IPS-20b (cell line): ENCODE data around the gene SMAD7.

Source experiments
- H3K27ac ChIP-seq: one replicate; pipeline ENCODE4 v1.5.1; 2013; ENCODE audit warnings: low read length
- H3K27me3 ChIP-seq: 2 replicates; pipeline ENCODE4 v1.6.1; 2013; ENCODE audit warnings: mild to moderate bottlenecking, low read length, inconsistent platforms; ENCODE audit not compliant: insufficient read depth
- H3K36me3 ChIP-seq: 2 replicates; pipeline ENCODE4 v1.6.1; 2013; ENCODE audit warnings: low read depth, mild to moderate bottlenecking, inconsistent platforms, low read length, moderate library complexity; ENCODE audit not compliant: insufficient read depth
- H3K4me1 ChIP-seq: 2 replicates; pipeline ENCODE4 v1.6.1; 2013; ENCODE audit warnings: mild to moderate bottlenecking, control low read depth, inconsistent platforms, low read length, moderate library complexity; ENCODE audit not compliant: insufficient read depth
- H3K4me3 ChIP-seq: 2 replicates; pipeline ENCODE4 v1.5.1; 2013; ENCODE audit warnings: mild to moderate bottlenecking, low read length, inconsistent platforms
- H3K9ac ChIP-seq: 2 replicates; pipeline ENCODE4 v1.6.1; 2013; ENCODE audit warnings: low read depth, mild to moderate bottlenecking, inconsistent platforms, low read length, moderate library complexity
- H3K9me3 ChIP-seq: 2 replicates; pipeline ENCODE4 v1.6.1; 2013; ENCODE audit warnings: mild to moderate bottlenecking, low read depth, low read length, inconsistent platforms; ENCODE audit not compliant: insufficient read depth

The SMAD7 gene

GRCh38 chr18:48939205-48940097 lies 11.3 kb downstream of the SMAD7 start:
- H3K9ac ChIP-seq = peak overlapping the region; percentile 51; the same call in 1 of the 2 replicates
- H3K36me3 ChIP-seq = peaks cover 44% of the 10 kb centered on the region
- no peaks in the 10 kb centered on the region for H3K9me3 ChIP-seq
- no peaks in the 10 kb centered on the region for H3K27me3 ChIP-seq
- no peak overlapping the region for H3K27ac ChIP-seq
- peaks cover 61% of the 10 kb centered on the region for H3K4me1 ChIP-seq
- peak overlapping the region; percentile 51; the same call in 1 of the 2 replicates for H3K4me3 ChIP-seq

- Histone ChIP-seq H3K4me3 (no peak overlapping the region), H3K4me1 (peaks cover 59% of the 10 kb centered on the region), H3K27ac (no peak overlapping the region), H3K9me3 (no peaks in the 10 kb centered on the region), H3K36me3 (peaks cover 37% of the 10 kb centered on the region), H3K27me3 (no peaks in the 10 kb centered on the region), H3K9ac (no peak overlapping the region)
Measured at GRCh38 chr18:48938827-48939204, 11.9 kb downstream of the SMAD7 start.

GRCh38 chr18:48937869-48938750 lies 12.7 kb downstream of the SMAD7 start:
- 0 out of 2 replicates have a peak overlapping the region, but pooled peaks have one; percentile 23 for H3K4me3 ChIP-seq
- H3K9ac ChIP-seq = no peak overlapping the region
- peaks cover 60% of the 10 kb centered on the region for H3K4me1 ChIP-seq
- H3K9me3 ChIP-seq = no peaks in the 10 kb centered on the region
- H3K36me3 ChIP-seq = peaks cover 33% of the 10 kb centered on the region
- no peak overlapping the region for H3K27ac ChIP-seq
- H3K27me3 ChIP-seq = no peaks in the 10 kb centered on the region

- no peak overlapping the region for H3K27ac ChIP-seq
- H3K9ac ChIP-seq = no peak overlapping the region
- H3K4me3 ChIP-seq = no peak overlapping the region
- H3K36me3 ChIP-seq = peaks cover 10% of the 10 kb centered on the region; the same call in 1 of the 2 replicates
- H3K4me1 ChIP-seq = peaks cover 60% of the 10 kb centered on the region
- no peaks in the 10 kb centered on the region for H3K9me3 ChIP-seq
- H3K27me3 ChIP-seq = no peaks in the 10 kb centered on the region
Measured at GRCh38 chr18:48935433-48935774, 15.4 kb downstream of the SMAD7 start.

- no peak overlapping the region for H3K9ac ChIP-seq
Measured at GRCh38 chr18:48934723-48935432, 15.9 kb downstream of the SMAD7 start.

GRCh38 chr18:48934415-48934722 lies 16.4 kb downstream of the SMAD7 start:
- peaks cover 61% of the 10 kb centered on the region for H3K4me1 ChIP-seq
- no peaks in the 10 kb centered on the region for H3K27me3 ChIP-seq
- peaks cover 10% of the 10 kb centered on the region; the same call in 1 of the 2 replicates for H3K36me3 ChIP-seq
- no peak overlapping the region for H3K9ac ChIP-seq
- no peaks in the 10 kb centered on the region for H3K9me3 ChIP-seq
- no peak overlapping the region for H3K4me3 ChIP-seq
- H3K27ac ChIP-seq = no peak overlapping the region

More at GRCh38 chr18:48934723-48935432, 15.9 kb downstream of the SMAD7 start:
- Histone ChIP-seq H3K4me3 (no peak overlapping the region), H3K36me3 (peaks cover 10% of the 10 kb centered on the region; the same call in 1 of the 2 replicates), H3K27me3 (no peaks in the 10 kb centered on the region), H3K27ac (no peak overlapping the region), H3K4me1 (peaks cover 60% of the 10 kb centered on the region), H3K9me3 (no peaks in the 10 kb centered on the region)

GRCh38 chr18:48933578-48934414 lies 17.0 kb downstream of the SMAD7 start:
- Histone ChIP-seq H3K9me3 (no peaks in the 10 kb centered on the region), H3K27me3 (no peaks in the 10 kb centered on the region), H3K9ac (no peak overlapping the region), H3K36me3 (peaks cover 10% of the 10 kb centered on the region; the same call in 1 of the 2 replicates), H3K4me1 (peaks cover 66% of the 10 kb centered on the region), H3K27ac (no peak overlapping the region), H3K4me3 (no peak overlapping the region)

- peaks cover 68% of the 10 kb centered on the region for H3K4me1 ChIP-seq
- H3K4me3 ChIP-seq = no peak overlapping the region
- H3K9ac ChIP-seq = no peak overlapping the region
- peaks cover 5% of the 10 kb centered on the region; the same call in 1 of the 2 replicates for H3K36me3 ChIP-seq
- no peaks in the 10 kb centered on the region for H3K9me3 ChIP-seq
- no peak overlapping the region for H3K27ac ChIP-seq
- H3K27me3 ChIP-seq = no peaks in the 10 kb centered on the region
Measured at GRCh38 chr18:48932822-48933510, 17.8 kb downstream of the SMAD7 start.

GRCh38 chr18:48932462-48932818 lies 18.3 kb downstream of the SMAD7 start:
- H3K27me3 ChIP-seq = no peaks in the 10 kb centered on the region
- H3K4me1 ChIP-seq = peaks cover 66% of the 10 kb centered on the region
- peaks cover 4% of the 10 kb centered on the region; the same call in 1 of the 2 replicates for H3K36me3 ChIP-seq
- no peaks in the 10 kb centered on the region for H3K9me3 ChIP-seq
- no peak overlapping the region for H3K4me3 ChIP-seq
- no peak overlapping the region for H3K27ac ChIP-seq
- no peak overlapping the region for H3K9ac ChIP-seq

- Histone ChIP-seq H3K9me3 (no peaks in the 10 kb centered on the region), H3K9ac (no peak overlapping the region), H3K36me3 (peaks cover 4% of the 10 kb centered on the region; the same call in 1 of the 2 replicates), H3K4me3 (no peak overlapping the region), H3K4me1 (peaks cover 66% of the 10 kb centered on the region), H3K27me3 (no peaks in the 10 kb centered on the region), H3K27ac (no peak overlapping the region)
Measured at GRCh38 chr18:48931680-48932461, 18.9 kb downstream of the SMAD7 start.
